Osteocyte (in vitro differentiated cells): ENCODE measurements around the gene PDIA2. TPM values are rescaled to one million over a fixed set of nuclear protein-coding genes. Genes with fewer than 3 reads are reported as not detected.

Source experiments
- DNase-seq: peaks from one replicate; pipeline ENCODE4 v3.0.0; 2021; ENCODE audit warnings: mixed read lengths; ENCODE audit not compliant: unreplicated experiment; ENCODE audit errors: extremely low spot score
- H3K27ac Mint-ChIP-seq: one replicate; pipeline ENCODE4 v1.8.0; 2021; ENCODE audit warnings: mild to moderate bottlenecking, mixed read lengths; ENCODE audit not compliant: unreplicated experiment
- H3K27me3 Mint-ChIP-seq: one replicate; pipeline ENCODE4 v1.8.0; 2021; ENCODE audit warnings: mixed read lengths; ENCODE audit not compliant: unreplicated experiment
- H3K36me3 Mint-ChIP-seq: one replicate; pipeline ENCODE4 v1.8.0; 2021; ENCODE audit warnings: mixed read lengths; ENCODE audit not compliant: unreplicated experiment
- H3K4me1 Mint-ChIP-seq: one replicate; pipeline ENCODE4 v1.8.0; 2021; ENCODE audit warnings: mixed read lengths; ENCODE audit not compliant: unreplicated experiment
- H3K4me3 Mint-ChIP-seq: one replicate; pipeline ENCODE4 v1.8.0; 2021; ENCODE audit warnings: mild to moderate bottlenecking, moderate library complexity, mixed read lengths; ENCODE audit not compliant: unreplicated experiment
- H3K9me3 Mint-ChIP-seq: one replicate; pipeline ENCODE4 v1.8.0; 2021; ENCODE audit warnings: mixed read lengths; ENCODE audit not compliant: unreplicated experiment
- CTCF ChIP-seq: fragments of 200-600 bp; sonication (generic); IDR thresholded peaks from 2 replicates; pipeline ENCODE4 v1.5.0; 2021; ENCODE audit warnings: antibody characterized with exemption, mild to moderate bottlenecking, moderate library complexity
- total RNA-seq: library from RNA; stranded (reverse); gene quantifications from 2 replicates; pipeline ENCODE4 v1.2.1, GENCODE V29; 2021

Gene PDIA2
- total RNA-seq, 1 donor from 2014 or later: not detected

GRCh38 chr16:317583-317982 lies 34.6 kb downstream of the PDIA2 start:
- no peak for TF ChIP-seq CTCF
- Mint-ChIP-seq H3K36me3 (peaks cover 5% of the 10 kb centered on the region), H3K27ac (no peak overlapping the region), H3K27me3 (no peaks in the 10 kb centered on the region), H3K9me3 (no peaks in the 10 kb centered on the region), H3K4me3 (no peak overlapping the region), H3K4me1 (peaks cover 1% of the 10 kb centered on the region)
- no peak for DNase-seq

GRCh38 chr16:318628-319027 lies 35.7 kb downstream of the PDIA2 start:
- Mint-ChIP-seq H3K27me3 (no peaks in the 10 kb centered on the region), H3K9me3 (no peaks in the 10 kb centered on the region), H3K27ac (no peak overlapping the region), H3K4me3 (no peak overlapping the region), H3K4me1 (peaks cover 1% of the 10 kb centered on the region), H3K36me3 (peaks cover 3% of the 10 kb centered on the region)
- no peak for TF ChIP-seq CTCF
- no peak for DNase-seq

- no peak for TF ChIP-seq CTCF
Observed at GRCh38 chr16:320206-320605, 37.2 kb downstream of the PDIA2 start.

GRCh38 chr16:321532-321931 lies 38.6 kb downstream of the PDIA2 start:
- H3K27me3 Mint-ChIP-seq: no peaks in the 10 kb centered on the region
- H3K4me1 Mint-ChIP-seq: peaks cover 1% of the 10 kb centered on the region
- no peak overlapping the region for H3K4me3 Mint-ChIP-seq
- H3K36me3 Mint-ChIP-seq: no peaks in the 10 kb centered on the region
- DNase-seq: no peak
- H3K9me3 Mint-ChIP-seq: no peaks in the 10 kb centered on the region
- no peak overlapping the region for H3K27ac Mint-ChIP-seq
- TF ChIP-seq CTCF: no peak

More at GRCh38 chr16:320206-320605, 37.2 kb downstream of the PDIA2 start:
- H3K4me1 Mint-ChIP-seq: peaks cover 1% of the 10 kb centered on the region
- no peak overlapping the region for H3K27ac Mint-ChIP-seq
- H3K9me3 Mint-ChIP-seq: no peaks in the 10 kb centered on the region
- no peak for DNase-seq
- H3K36me3 Mint-ChIP-seq: no peaks in the 10 kb centered on the region
- H3K4me3 Mint-ChIP-seq: no peak overlapping the region
- H3K27me3 Mint-ChIP-seq: no peaks in the 10 kb centered on the region

- Mint-ChIP-seq H3K9me3 (no peaks in the 10 kb centered on the region), H3K4me3 (no peak overlapping the region), H3K27me3 (no peaks in the 10 kb centered on the region), H3K27ac (no peak overlapping the region), H3K4me1 (peaks cover 4% of the 10 kb centered on the region), H3K36me3 (no peaks in the 10 kb centered on the region)
- DNase-seq: no peak
- no peak for TF ChIP-seq CTCF
Observed at GRCh38 chr16:322476-323143, 39.6 kb downstream of the PDIA2 start.
